Measurements from ENCODE around the gene ACKR3. TPM values are rescaled to one million over a fixed set of nuclear protein-coding genes. Genes with fewer than 3 reads are reported as not detected.

Gene ACKR3
- total RNA-seq, 4 donors from 2014 or later = 5.9 to 29.5 (median 24.5) TPM

DNA sequence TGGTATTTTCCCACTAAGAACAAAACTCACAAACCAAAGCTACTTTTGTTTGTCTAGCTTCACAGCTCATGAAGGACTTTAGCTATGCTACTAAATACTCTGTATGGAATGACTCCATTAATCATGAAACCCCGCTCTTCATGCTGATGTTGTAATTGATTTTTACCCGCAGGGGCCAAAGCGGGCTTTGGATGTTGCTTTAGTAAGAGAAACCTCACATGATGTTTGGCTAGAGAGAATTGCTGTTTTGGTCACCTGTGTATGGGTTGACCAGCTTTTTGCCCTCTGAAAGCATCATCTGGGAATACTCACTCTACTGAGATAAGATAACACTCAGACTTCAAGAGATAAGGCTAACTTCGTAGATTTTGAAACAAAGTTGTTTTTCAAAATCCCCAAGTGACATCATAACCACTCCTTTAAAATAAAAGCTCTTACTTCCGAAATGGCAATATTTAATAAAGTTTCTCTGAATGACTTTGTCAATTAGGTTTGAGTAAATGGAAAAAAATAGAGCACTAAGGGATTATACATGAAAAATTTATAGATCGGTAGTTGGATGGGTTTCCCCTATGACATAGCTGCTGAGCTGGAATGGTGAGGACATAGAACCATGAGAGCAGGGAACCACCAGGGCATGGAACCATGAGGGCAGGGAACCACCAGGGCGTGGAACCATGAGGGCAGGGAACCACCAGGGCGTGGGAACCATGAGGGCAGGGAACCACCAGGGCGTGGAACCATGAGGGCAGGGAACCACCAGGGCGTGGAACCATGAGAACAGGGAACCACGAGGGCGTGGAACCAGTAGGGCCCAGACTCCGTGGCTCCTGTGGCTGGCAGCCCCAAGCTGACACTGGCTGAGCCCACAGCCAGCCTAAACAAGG, 31.9 kb downstream of the ACKR3 start:
- Histone ChIP-seq H3K36me3 (no peaks in the 10 kb centered on the region), H3K4me1 (no peaks in the 10 kb centered on the region), H3K4me3 (no peak overlapping the region), H3K9me3 (no peaks in the 10 kb centered on the region), H3K27ac (peak overlapping the region in 3 of 4 donors; percentile 4 to 38 (median 29)), H3K27me3 (peaks cover 0 to 29% (median 0%) of the 10 kb centered on the region in 4 donors)
- intact Hi-C loops (cut with DNase I) = no loop called here
- DNase-seq = no peak
- 62 to 70% methylated on average over 13 of the region's 13 CpGs for WGBS, 2 donors
- no peak for TF ChIP-seq POLR2A (IDR thresholded peaks at IDR 0.05)
- TF ChIP-seq, protein P1, sequence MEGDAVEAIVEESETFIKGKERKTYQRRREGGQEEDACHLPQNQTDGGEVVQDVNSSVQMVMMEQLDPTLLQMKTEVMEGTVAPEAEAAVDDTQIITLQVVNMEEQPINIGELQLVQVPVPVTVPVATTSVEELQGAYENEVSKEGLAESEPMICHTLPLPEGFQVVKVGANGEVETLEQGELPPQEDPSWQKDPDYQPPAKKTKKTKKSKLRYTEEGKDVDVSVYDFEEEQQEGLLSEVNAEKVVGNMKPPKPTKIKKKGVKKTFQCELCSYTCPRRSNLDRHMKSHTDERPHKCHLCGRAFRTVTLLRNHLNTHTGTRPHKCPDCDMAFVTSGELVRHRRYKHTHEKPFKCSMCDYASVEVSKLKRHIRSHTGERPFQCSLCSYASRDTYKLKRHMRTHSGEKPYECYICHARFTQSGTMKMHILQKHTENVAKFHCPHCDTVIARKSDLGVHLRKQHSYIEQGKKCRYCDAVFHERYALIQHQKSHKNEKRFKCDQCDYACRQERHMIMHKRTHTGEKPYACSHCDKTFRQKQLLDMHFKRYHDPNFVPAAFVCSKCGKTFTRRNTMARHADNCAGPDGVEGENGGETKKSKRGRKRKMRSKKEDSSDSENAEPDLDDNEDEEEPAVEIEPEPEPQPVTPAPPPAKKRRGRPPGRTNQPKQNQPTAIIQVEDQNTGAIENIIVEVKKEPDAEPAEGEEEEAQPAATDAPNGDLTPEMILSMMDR (IDR thresholded peaks at IDR 0.05) = no peak

DNA sequence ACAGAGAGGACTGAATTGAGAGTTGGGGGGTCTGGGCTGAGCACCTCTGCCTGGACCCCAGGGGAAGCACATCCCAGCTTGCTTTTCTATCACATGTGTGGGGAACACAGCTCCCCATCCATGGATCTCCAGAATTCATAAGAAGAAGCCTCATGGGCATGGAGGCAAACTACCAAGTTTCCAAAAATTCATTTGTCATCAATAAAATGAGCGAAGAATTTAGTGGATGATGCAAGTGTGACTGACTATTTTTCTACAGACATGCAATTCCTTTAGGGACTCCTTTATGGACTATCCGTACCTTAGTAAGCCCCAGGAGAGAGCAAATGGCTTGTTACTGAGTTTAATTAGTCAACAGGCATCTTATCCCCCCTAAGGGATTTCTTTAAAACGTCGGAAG, 33.1 kb downstream of the ACKR3 start:
- no peak overlapping the region for H3K27ac ChIP-seq
- H3K9me3 ChIP-seq = no peaks in the 10 kb centered on the region
- no peaks in the 10 kb centered on the region for H3K4me1 ChIP-seq
- H3K4me3 ChIP-seq = no peak overlapping the region
- 89% methylated on average over 4 of the region's 4 CpGs for WGBS, 2 donors
- H3K36me3 ChIP-seq = no peaks in the 10 kb centered on the region
- intact Hi-C loops (cut with DNase I) = no loop called here
- peaks cover 0 to 36% (median 0%) of the 10 kb centered on the region in 4 donors for H3K27me3 ChIP-seq
- TF ChIP-seq POLR2A (IDR thresholded peaks at IDR 0.05) = no peak
- TF ChIP-seq, protein P1 (IDR thresholded peaks at IDR 0.05) = no peak
- DNase-seq = no peak

DNA sequence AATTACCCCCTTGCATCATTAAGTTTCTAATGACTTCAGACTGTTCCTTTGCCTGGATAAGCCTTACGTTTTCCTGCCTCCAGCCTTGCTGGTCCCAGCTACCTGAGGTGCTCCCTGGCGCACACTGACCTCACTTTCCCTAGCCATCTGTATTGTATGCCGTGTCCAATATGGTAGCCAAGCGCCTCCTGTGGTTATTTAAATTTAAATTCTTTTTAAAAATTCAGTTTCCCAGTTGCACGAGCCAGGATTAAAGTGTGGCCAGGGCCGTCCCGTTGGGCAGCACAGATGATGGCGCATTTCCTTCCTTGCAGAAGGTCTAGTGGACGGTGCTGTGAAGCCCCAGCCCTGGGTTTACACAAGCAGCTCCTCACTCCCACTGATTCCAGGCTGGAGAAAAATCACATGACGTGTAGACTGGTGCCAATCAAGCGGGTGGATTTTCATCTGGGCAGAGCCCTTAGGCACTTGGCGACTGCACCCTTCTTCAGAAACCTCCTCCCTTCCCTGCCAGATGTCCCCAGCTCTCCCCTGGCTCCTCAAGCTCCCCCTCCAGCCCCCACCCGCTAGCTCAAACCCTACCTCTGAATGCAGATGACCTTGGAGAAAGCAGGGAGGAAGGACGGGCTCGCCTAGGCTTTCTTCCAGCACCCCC, 33.9 kb downstream of the ACKR3 start:
- no peak for DNase-seq
- TF ChIP-seq POLR2A (IDR thresholded peaks at IDR 0.05) = no peak
- TF ChIP-seq, protein P1 (IDR thresholded peaks at IDR 0.05) = no peak
- Histone ChIP-seq H3K9me3 (no peaks in the 10 kb centered on the region), H3K4me3 (no peak overlapping the region), H3K27ac (no peak overlapping the region), H3K27me3 (peaks cover 0 to 36% (median 0%) of the 10 kb centered on the region in 4 donors), H3K4me1 (no peaks in the 10 kb centered on the region), H3K36me3 (no peaks in the 10 kb centered on the region)
- intact Hi-C loops (cut with DNase I) = no loop called here
- WGBS, 2 donors = 83 to 90% methylated on average over 14 to 15 of the region's 15 CpGs

DNA sequence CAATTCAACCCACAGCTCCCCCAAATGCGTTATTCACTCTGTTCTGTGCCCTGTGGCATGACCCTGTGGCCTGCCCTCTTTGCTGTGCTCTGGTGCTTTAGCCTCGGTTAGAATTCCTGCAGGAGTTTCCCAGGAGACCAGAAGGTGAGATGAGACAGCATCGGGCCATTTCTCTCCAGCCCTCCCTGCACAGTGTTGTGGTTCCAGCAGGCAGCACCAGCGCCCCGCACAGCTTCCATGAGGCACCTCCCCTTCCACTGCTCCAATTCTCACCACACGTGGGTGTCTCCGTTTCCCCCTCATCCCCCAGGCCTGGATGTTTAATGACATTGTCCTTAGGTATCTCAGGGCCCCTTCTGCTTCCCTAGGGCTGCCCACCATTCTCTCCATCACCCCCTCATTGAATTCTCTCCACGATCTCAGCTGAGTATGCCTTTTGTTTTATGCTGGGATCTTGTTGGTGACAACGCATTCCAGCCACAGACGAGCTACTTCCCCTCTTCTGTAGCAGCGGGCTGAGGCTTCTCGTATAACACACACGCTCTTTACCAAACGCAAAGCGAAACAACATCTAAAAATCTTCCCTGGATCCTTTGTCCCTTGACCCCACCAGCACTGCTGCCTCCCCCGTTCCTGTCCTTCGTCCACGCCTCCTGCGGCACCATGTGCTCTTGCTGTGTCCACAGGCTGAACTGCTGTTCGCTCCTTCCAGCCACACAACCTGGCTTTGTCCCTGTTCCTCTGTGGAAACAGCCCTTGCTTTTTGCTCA, 35.1 kb downstream of the ACKR3 start:
- Histone ChIP-seq H3K4me1 (no peaks in the 10 kb centered on the region), H3K27me3 (peaks cover 0 to 36% (median 0%) of the 10 kb centered on the region in 4 donors), H3K4me3 (no peak overlapping the region), H3K27ac (no peak overlapping the region), H3K9me3 (no peaks in the 10 kb centered on the region), H3K36me3 (no peaks in the 10 kb centered on the region)
- intact Hi-C loops (cut with DNase I) = no loop called here
- TF ChIP-seq, protein P1 (IDR thresholded peaks at IDR 0.05) = no peak
- no peak for TF ChIP-seq POLR2A (IDR thresholded peaks at IDR 0.05)
- DNase-seq = no peak
- WGBS, 2 donors = 78 to 81% methylated on average over 19 to 20 of the region's 20 CpGs

Data from esophagus squamous epithelium (tissue), 5 donors.